Thyroid gland (tissue), 4 donors: ENCODE measurements around the gene MCM3AP. TPM values are rescaled to one million over a fixed set of nuclear protein-coding genes. Genes with fewer than 3 reads are reported as not detected.
"Not testable (repeated sequence)": the region's sequence is repeated elsewhere in the genome, so short reads cannot be mapped to it uniquely, and the experiment has no call there.

Experiments used
- DNase-seq, 2 donors: peaks; one replicate each; pipeline ENCODE4 v3.0.0-alpha.2; 2019
- H3K27ac ChIP-seq, 3 donors: fragments of 200-600 bp; sonication (generic); 1 replicate in 2 of 3; 2 replicates in 1 of 3; pipeline ENCODE4 v1.5.1; 2016 to 2019; ENCODE audit warnings: mild to moderate bottlenecking in 1 of 3, moderate library complexity in 1 of 3
- H3K27me3 ChIP-seq: fragments of 200-600 bp; sonication (generic); one replicate; pipeline ENCODE4 v1.5.1; 2019
- H3K36me3 ChIP-seq, 2 donors: fragments of 200-600 bp; sonication (generic); one replicate each; pipeline ENCODE4 v1.5.1; 2016 to 2019
- H3K4me1 ChIP-seq, 2 donors: fragments of 200-600 bp; sonication (generic); one replicate each; pipeline ENCODE4 v1.5.1; 2017 to 2019
- H3K4me3 ChIP-seq, 3 donors: fragments of 200-600 bp; sonication (generic); replicated peaks in 1 of 3; 1 replicate in 2 of 3; 2 replicates in 1 of 3; pipeline ENCODE4 v1.5.1; 2016; ENCODE audit warnings: mild to moderate bottlenecking in 1 of 3
- H3K9me3 ChIP-seq: fragments of 200-600 bp; sonication (generic); one replicate; pipeline ENCODE4 v1.5.1; 2017
- CTCF ChIP-seq, 6 experiments: fragments of 200-600 bp in 3 of 6; fragments of 450-650 bp in 3 of 6; sonication (generic) in 3 of 6; IDR thresholded peaks; one replicate each; pipeline ENCODE4 v1.5.1; 2016 to 2019; ENCODE audit warnings: antibody characterized with exemption in 6 of 6, mild to moderate bottlenecking in 2 of 6, inconsistent platforms in 1 of 6, moderate library complexity in 1 of 6
- POLR2A ChIP-seq, 2 donors: fragments of 450-650 bp; IDR thresholded peaks; one replicate each; pipeline ENCODE4 v1.6.1; 2017; ENCODE audit warnings: antibody characterized with exemption in 2 of 2, mild to moderate bottlenecking in 2 of 2, moderate library complexity in 1 of 2
- WGBS, 2 donors: methylation state at CpG; one replicate each; pipeline ENCODE4 v1.1.5; 2017; 5-methylcytosine and 5-hydroxymethylcytosine counted together
- intact Hi-C: fragments of 100-400 bp; cut with DNase I; formaldehyde crosslinking; loops from one replicate; pipeline ENCODE4 v1.15.1; 2023
- total RNA-seq, 4 donors: library from RNA; depleted of rRNA; stranded (reverse); fragments of >200 nt; gene quantifications; one replicate each; pipeline ENCODE4 v1.2.3, GENCODE V29; 2016

The MCM3AP gene
- total RNA-seq, 4 donors from 2014 or later: 65.7 to 116 (median 81.0) TPM

GRCh38 chr21:46205166-46205565, 80.2 kb downstream of the MCM3AP start:
- Histone ChIP-seq H3K27ac (no peak overlapping the region), H3K36me3 (peaks cover 9 to 20% of the 10 kb centered on the region in 2 donors), H3K4me3 (no peak overlapping the region), H3K27me3 (no peaks in the 10 kb centered on the region), H3K4me1 (no peaks in the 10 kb centered on the region), H3K9me3 (no peaks in the 10 kb centered on the region)
- intact Hi-C loops: no loop called here
- no peak for DNase-seq
- WGBS, 2 donors: 86 to 95% methylated on average over 18 of the region's 18 CpGs
- TF ChIP-seq POLR2A (IDR thresholded peaks at IDR 0.05) (no peak), CTCF (IDR thresholded peaks at IDR 0.05) (no peak)

GRCh38 chr21:46203203-46203600, 82.2 kb downstream of the MCM3AP start:
- intact Hi-C loops: no loop called here
- no peak for TF ChIP-seq CTCF (IDR thresholded peaks at IDR 0.05)
- no peak for TF ChIP-seq POLR2A (IDR thresholded peaks at IDR 0.05)
- Histone ChIP-seq H3K4me1 (no peaks in the 10 kb centered on the region), H3K27ac (no peak overlapping the region), H3K9me3 (no peaks in the 10 kb centered on the region), H3K27me3 (no peaks in the 10 kb centered on the region), H3K36me3 (peaks cover 13 to 28% of the 10 kb centered on the region in 2 donors), H3K4me3 (no peak overlapping the region)
- 95 to 96% methylated on average over 8 of the region's 8 CpGs for WGBS, 2 donors
- no peak for DNase-seq

GRCh38 chr21:46202592-46203202, 82.7 kb downstream of the MCM3AP start:
- TF ChIP-seq CTCF (IDR thresholded peaks at IDR 0.05) (no peak), POLR2A (IDR thresholded peaks at IDR 0.05) (no peak)
- H3K27me3 ChIP-seq: no peaks in the 10 kb centered on the region
- no peak for DNase-seq
- 84 to 85% methylated on average over 6 of the region's 6 CpGs for WGBS, 2 donors
- intact Hi-C loops: no loop called here
- peaks cover 13 to 28% of the 10 kb centered on the region in 2 donors for H3K36me3 ChIP-seq
- H3K9me3 ChIP-seq: no peaks in the 10 kb centered on the region
- H3K27ac ChIP-seq: no peak overlapping the region
- no peak overlapping the region for H3K4me3 ChIP-seq
- H3K4me1 ChIP-seq: no peaks in the 10 kb centered on the region

GRCh38 chr21:46200877-46201803, 84.3 kb downstream of the MCM3AP start:
- intact Hi-C loops, DNase-seq, H3K27ac ChIP-seq, H3K4me3 ChIP-seq, H3K27me3 ChIP-seq, H3K4me1 ChIP-seq, H3K9me3 ChIP-seq: not testable (repeated sequence)
- WGBS, 2 donors: 100% methylated on average over 1 of the region's 8 CpGs
- H3K36me3 ChIP-seq: peaks cover 5 to 21% of the 10 kb centered on the region in 2 donors

GRCh38 chr21:46199436-46200373, 85.7 kb downstream of the MCM3AP start:
- H3K9me3 ChIP-seq: no peaks in the 10 kb centered on the region
- TF ChIP-seq CTCF (IDR thresholded peaks at IDR 0.05) (no peak), POLR2A (IDR thresholded peaks at IDR 0.05) (no peak)
- WGBS, 2 donors: 81 to 87% methylated on average over 13 of the region's 13 CpGs
- intact Hi-C loops: no loop called here
- H3K27me3 ChIP-seq: no peaks in the 10 kb centered on the region
- H3K4me3 ChIP-seq: no peak overlapping the region
- peaks cover 14 to 19% of the 10 kb centered on the region in 2 donors for H3K36me3 ChIP-seq
- no peaks in the 10 kb centered on the region for H3K4me1 ChIP-seq
- peak in 1 of 2 donors; percentile 0 for DNase-seq
- H3K27ac ChIP-seq: no peak overlapping the region
